ENCODE results near the gene GPR27. TPM values are rescaled to one million over a fixed set of nuclear protein-coding genes. Genes with fewer than 3 reads are reported as not detected.

The GPR27 gene
- total and polyA plus RNA-seq, 7 donors, result 0.03 to 1.2 (median 0.93) TPM

DNA sequence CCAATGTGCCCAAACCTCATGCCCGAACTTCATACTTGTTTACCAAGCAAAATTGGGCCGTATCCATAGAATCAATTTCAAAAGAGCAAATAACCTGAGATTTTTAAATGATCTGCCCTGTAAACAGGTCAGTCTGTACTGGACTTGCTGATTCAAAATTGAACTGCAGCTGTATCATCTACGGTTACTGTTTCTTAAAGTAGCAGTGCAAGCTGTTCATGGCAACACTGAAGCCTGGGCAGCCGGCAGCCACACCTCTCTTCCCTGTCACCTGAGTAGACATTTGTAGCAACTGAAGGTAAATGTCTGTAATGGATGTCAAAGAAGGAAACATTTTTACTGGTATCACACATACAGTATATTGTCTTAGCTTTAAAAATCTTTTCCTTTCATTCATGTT, 39.1 kb upstream of the GPR27 start:
- Histone ChIP-seq H3K4me1 (peaks cover 21% of the 10 kb centered on the region), H3K9me3 (no peaks in the 10 kb centered on the region), H3K4me3 (no peak overlapping the region), H3K36me3 (ENCODE audit: insufficient read depth in 1 of 2, low read depth in 1 of 2) (peaks cover 0 to 6% of the 10 kb centered on the region in 2 donors), H3K27ac (no peak overlapping the region), H3K27me3 (ENCODE audit: insufficient read depth in 3 of 3, low read length in 2 of 3) (no peaks in the 10 kb centered on the region)
- ATAC-seq (peak in 3 of 4 donors; percentile 61 to 75 (median 65)), DNase-seq (no peak)
- TF ChIP-seq, protein P1, sequence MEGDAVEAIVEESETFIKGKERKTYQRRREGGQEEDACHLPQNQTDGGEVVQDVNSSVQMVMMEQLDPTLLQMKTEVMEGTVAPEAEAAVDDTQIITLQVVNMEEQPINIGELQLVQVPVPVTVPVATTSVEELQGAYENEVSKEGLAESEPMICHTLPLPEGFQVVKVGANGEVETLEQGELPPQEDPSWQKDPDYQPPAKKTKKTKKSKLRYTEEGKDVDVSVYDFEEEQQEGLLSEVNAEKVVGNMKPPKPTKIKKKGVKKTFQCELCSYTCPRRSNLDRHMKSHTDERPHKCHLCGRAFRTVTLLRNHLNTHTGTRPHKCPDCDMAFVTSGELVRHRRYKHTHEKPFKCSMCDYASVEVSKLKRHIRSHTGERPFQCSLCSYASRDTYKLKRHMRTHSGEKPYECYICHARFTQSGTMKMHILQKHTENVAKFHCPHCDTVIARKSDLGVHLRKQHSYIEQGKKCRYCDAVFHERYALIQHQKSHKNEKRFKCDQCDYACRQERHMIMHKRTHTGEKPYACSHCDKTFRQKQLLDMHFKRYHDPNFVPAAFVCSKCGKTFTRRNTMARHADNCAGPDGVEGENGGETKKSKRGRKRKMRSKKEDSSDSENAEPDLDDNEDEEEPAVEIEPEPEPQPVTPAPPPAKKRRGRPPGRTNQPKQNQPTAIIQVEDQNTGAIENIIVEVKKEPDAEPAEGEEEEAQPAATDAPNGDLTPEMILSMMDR (IDR thresholded peaks at IDR 0.05), result no peak
- intact Hi-C loops (cut with DNase I), result loop anchor here in 1 of 2 donors (5.0 kb wide), 1 partner anchor 1108 kb away; no protein-coding TSS in a partner anchor
- 45 to 78% (median 58%) methylated on average over 4 of the region's 4 CpGs for WGBS, 3 donors

DNA sequence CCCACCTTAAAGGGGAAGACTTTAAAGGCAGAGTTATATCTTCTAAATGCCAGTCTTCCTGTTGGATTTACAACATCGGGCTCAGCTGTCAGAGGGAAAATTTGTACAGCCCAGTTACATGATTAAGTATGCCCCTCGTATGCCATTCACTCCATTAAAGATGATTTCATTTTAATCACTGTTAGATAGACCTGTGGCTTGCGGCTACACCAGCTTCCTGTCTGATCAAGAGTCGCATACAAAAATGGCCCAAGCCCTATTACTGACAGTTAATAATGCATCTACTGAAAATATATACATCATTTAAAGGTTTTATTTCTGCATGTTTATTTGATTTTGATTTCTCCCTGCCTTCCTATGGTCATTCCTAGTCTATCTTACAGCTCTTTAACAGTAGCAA, 35.6 kb upstream of the GPR27 start:
- Histone ChIP-seq H3K27ac (no peak overlapping the region), H3K27me3 (ENCODE audit: insufficient read depth in 3 of 3, low read length in 2 of 3) (no peaks in the 10 kb centered on the region), H3K36me3 (ENCODE audit: insufficient read depth in 1 of 2, low read depth in 1 of 2) (no peaks in the 10 kb centered on the region), H3K9me3 (no peaks in the 10 kb centered on the region), H3K4me1 (peaks cover 17% of the 10 kb centered on the region), H3K4me3 (no peak overlapping the region)
- TF ChIP-seq, protein P1 (IDR thresholded peaks at IDR 0.05), result no peak
- ATAC-seq (no peak), DNase-seq (no peak)
- intact Hi-C loops (cut with DNase I), result no loop called here
- 87 to 91% (median 89%) methylated on average over 4 of the region's 4 CpGs for WGBS, 3 donors

DNA sequence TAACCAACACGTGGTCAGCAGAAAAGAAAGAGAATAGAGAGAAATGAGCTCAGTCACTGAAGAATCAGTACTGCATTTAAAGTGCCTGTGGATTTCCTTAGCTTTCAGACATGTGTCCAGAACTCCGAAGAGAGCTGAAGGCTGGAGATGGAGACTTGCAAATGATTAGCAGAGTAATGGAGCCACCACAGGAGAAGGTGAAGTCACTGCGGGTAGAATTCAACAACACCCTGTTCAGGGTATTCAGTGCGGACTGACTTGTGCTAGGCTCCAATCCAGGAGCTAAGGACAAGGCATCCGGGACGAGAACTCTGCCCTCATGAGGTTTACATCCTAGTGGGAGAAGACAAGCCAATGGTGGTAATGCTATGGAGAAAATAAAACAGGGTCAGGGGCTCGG, 32.7 kb upstream of the GPR27 start:
- ATAC-seq (no peak), DNase-seq (no peak)
- no peaks in the 10 kb centered on the region for H3K27me3 ChIP-seq (ENCODE audit: insufficient read depth in 3 of 3, low read length in 2 of 3)
- H3K27ac ChIP-seq, result no peak overlapping the region
- H3K4me3 ChIP-seq, result no peak overlapping the region
- TF ChIP-seq, protein P1 (IDR thresholded peaks at IDR 0.05), result no peak
- no peaks in the 10 kb centered on the region for H3K36me3 ChIP-seq (ENCODE audit: insufficient read depth in 1 of 2, low read depth in 1 of 2)
- peaks cover 12% of the 10 kb centered on the region for H3K4me1 ChIP-seq
- no peaks in the 10 kb centered on the region for H3K9me3 ChIP-seq
- 91 to 95% (median 92%) methylated on average over 7 of the region's 7 CpGs for WGBS, 3 donors
- intact Hi-C loops (cut with DNase I), result loop anchor here (10.0 kb wide), 2 partner anchors 1104 to 1364 kb away; no protein-coding TSS in a partner anchor

DNA sequence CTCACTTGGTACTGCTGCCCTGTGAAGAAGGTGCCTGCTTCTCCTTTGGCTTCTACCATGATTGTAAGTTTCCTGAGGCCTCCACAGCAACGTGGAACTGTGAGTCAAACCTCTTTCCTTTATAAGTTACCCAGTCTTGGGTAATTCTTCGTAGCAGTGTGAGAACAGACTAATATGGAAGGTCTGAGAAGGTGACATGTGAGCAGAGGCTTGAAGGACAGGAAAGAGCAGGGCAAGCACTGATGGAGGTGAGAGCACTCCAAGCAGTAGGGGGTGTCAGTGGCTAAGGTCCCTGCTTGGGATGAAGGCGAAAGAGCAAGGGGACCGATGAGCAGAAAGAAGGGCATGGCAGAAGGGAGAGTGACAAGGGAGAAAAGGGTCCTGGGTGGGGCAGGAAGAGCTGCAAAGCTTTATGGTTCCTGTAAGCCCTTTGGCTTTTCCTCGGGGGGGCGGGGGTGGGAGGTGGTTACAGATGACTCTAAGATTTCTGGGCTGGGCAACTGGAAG, 32.0 kb upstream of the GPR27 start:
- DNase-seq (no peak), ATAC-seq (no peak)
- 83 to 87% (median 86%) methylated on average over 6 of the region's 6 CpGs for WGBS, 3 donors
- TF ChIP-seq, protein P1 (IDR thresholded peaks at IDR 0.05), result no peak
- Histone ChIP-seq H3K4me3 (no peak overlapping the region), H3K27me3 (ENCODE audit: insufficient read depth in 3 of 3, low read length in 2 of 3) (no peaks in the 10 kb centered on the region), H3K27ac (no peak overlapping the region), H3K4me1 (peaks cover 15% of the 10 kb centered on the region), H3K9me3 (no peaks in the 10 kb centered on the region), H3K36me3 (ENCODE audit: insufficient read depth in 1 of 2, low read depth in 1 of 2) (no peaks in the 10 kb centered on the region)
- intact Hi-C loops (cut with DNase I), result loop anchor here (10.0 kb wide), 2 partner anchors 1103 to 1363 kb away; no protein-coding TSS in a partner anchor

DNA sequence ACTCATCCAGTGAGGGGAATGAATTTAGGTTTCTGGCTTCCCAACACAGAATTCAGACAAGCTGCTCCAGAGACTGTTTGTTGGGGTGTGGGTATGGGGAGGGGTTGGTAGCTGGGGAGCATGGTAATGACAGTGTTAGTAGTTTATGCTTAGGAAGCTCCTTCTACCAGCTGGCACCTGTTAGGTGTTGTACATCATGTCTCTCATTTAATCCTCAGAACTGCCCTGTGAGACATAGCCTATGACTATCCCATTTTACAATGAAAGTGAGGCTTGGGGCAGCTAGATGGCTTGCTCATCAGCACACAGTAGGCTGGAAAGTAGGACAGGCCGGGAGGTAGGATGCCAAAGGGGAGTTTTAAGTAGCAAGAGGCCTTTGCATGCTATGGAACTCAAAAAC, 31.0 kb upstream of the GPR27 start:
- Histone ChIP-seq H3K27me3 (ENCODE audit: insufficient read depth in 3 of 3, low read length in 2 of 3) (no peaks in the 10 kb centered on the region), H3K36me3 (ENCODE audit: insufficient read depth in 1 of 2, low read depth in 1 of 2) (no peaks in the 10 kb centered on the region), H3K4me3 (no peak overlapping the region), H3K9me3 (no peaks in the 10 kb centered on the region), H3K27ac (no peak overlapping the region), H3K4me1 (peaks cover 15% of the 10 kb centered on the region)
- DNase-seq (no peak), ATAC-seq (peak; percentile 24 to 61 (median 44))
- intact Hi-C loops (cut with DNase I), result loop anchor here (10.0 kb wide), 2 partner anchors 1102 to 1362 kb away; no protein-coding TSS in a partner anchor
- TF ChIP-seq, protein P1 (IDR thresholded peaks at IDR 0.05), result no peak
- 50 to 93% (median 83%) methylated on average over 1 of the region's 1 CpG for WGBS, 3 donors
